KOPT-K1 (cell line): Measurements from ENCODE around the gene IL11.
"Not testable (repeated sequence)": the region's sequence is repeated elsewhere in the genome, so short reads cannot be mapped to it uniquely, and the experiment has no call there.

Experiments
- H3K27ac ChIP-seq: fragments of 200-600 bp; sonication (generic); 2 replicates; pipeline ENCODE4 v1.5.1; 2016; ENCODE audit warnings: antibody characterized with exemption, mild to moderate bottlenecking, low read depth, low read length; ENCODE audit not compliant: poor library complexity, severe bottlenecking
- H3K36me3 ChIP-seq: fragments of 200-600 bp; sonication (generic); 2 replicates; pipeline ENCODE4 v1.5.1; 2017; ENCODE audit warnings: antibody characterized with exemption, mild to moderate bottlenecking, low read length, moderate library complexity; ENCODE audit not compliant: insufficient read depth
- H3K9me3 ChIP-seq: fragments of 200-600 bp; sonication (generic); 2 replicates; pipeline ENCODE4 v1.5.1; 2017; ENCODE audit warnings: antibody characterized with exemption, low read length, mild to moderate bottlenecking; ENCODE audit not compliant: insufficient read depth, poor library complexity, severe bottlenecking

The IL11 gene

DNA sequence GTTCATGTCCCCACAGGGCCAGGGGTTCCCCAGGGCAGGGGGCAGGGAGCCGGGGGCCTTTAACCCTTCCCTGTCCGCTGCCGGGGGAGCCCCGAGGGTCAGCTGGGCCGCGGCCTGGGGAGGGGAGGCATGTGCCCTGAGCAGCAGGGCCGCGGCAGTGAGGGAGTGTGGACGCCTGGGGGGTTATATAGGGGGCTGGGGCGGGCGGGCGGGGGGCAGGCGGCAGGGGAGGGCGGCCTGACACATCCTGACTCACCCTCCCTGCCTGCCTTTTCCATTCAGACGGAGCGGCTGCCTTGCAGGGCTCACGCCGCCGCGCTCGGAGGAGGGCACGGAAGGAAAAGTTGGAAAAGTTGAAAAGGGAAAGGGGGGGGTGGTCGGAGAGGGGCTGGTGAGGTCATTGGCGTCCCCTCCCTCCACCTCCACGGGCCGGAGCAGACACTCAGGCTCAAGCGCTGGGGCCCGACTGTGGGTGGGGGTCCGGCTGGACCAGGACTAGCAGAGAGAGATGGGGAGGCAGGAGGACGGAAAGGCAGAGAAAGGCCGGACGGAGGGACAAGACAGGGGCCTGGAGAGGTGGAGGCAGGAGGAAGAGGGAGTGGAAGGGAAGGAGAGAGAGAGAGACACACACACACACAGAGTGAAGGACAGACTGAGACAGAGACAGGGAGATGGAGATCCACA, at the start of gene IL11:
Gene IL11 (minus strand): TSS at position 159 of the 684 bp plus-strand sequence. CDS start 153 bp downstream, at position 6.
- Histone ChIP-seq H3K9me3 (no peaks in the 10 kb centered on the region), H3K27ac (no peak within 1 kb of the TSS), H3K36me3 (no peaks in the 10 kb centered on the region)

DNA sequence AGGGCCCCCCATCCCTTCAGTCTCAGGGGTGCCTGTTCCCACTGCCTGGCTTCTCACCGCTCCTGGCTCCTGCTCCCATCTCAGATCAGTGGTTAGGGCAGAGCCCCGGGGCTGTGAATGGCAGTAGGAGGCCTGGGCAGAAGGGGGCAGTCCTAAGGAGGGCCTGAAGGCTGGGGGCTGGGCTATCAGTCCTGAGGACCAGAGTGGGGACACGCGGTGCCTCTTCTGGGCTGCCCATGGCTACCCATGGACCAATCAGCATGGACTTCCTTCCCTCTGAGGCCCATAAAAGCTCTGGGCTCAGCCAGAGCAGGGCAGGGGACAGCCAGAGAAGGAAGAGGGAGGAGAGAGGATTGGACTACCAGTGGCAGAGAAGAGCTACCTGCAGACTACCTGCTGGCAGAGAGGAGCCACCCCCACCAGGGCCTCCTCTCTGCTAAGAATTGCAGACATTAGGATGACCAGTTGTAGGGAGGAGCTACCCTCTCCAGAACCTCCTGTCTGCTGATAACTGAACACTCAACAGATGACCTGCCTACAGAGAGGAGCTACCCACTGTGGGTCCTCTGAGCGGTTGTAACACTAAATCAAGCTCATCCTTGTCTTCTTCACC, 49.5 kb upstream of the IL11 start:
- Histone ChIP-seq H3K9me3 (peaks cover 16% of the 10 kb centered on the region), H3K36me3 (no peaks in the 10 kb centered on the region), H3K27ac (no peak overlapping the region)

DNA sequence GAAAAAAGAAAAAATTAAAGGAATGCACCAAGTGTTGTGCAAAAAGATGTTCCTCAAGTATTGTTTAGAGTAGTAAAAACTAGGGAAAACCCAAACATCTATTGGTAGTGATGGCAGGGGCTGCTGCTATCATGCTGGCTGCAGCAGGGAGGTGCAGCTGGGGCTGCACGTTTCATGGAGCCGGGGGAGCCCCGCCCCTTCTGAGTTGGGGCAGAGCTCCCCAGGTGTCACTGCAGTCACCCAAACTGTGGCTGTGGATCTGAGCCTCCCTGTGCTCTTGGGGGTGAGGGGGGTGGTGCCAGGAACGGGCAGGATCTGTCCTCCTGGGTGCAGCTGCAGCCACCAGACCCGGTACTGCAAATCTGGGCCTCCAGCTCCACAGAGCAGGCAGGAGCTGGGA, 48.8 kb upstream of the IL11 start:
- H3K27ac ChIP-seq: no peak overlapping the region
- H3K9me3 ChIP-seq: peaks cover 16% of the 10 kb centered on the region
- H3K36me3 ChIP-seq: no peaks in the 10 kb centered on the region

DNA sequence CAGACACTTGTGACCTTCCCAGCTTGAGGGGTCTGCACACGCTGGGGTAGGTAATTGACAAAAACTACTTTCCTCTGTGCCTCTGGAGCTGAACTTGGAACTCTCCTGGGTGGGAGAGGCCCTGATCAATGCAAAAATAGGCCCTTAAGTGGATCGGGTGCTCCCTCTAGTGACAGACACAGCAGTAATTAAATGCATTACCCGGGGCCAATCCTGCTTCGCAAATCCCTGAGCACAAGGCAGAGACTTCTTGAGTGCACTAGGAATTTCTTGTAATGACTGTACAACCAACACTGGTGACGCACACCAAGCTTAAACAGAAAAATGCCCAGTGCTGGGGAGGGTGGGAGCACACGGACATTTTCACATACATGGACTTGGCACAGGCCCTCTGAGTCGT, 47.9 kb upstream of the IL11 start:
- Histone ChIP-seq H3K36me3 (no peaks in the 10 kb centered on the region), H3K9me3 (peaks cover 16% of the 10 kb centered on the region), H3K27ac (no peak overlapping the region)

DNA sequence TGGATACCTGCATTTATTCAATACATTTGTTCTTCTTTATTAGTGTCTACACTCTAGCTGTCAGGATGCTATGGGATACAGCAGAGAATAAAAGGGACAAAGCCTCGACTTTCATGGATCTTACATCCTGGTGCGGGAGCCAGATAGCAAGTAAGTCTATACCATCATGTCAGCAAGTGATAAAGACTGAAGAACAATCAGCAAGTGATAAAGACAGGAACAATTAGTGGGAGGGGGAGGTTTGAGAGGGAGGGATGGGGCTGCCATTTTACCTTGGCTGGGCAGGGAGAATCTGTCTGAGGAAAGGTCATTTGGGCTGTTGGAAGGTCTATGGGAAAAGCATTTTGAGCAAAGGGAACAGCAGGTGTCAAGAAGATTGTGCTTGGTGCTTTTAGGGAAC, 39.9 kb upstream of the IL11 start:
- no peaks in the 10 kb centered on the region for H3K9me3 ChIP-seq
- H3K36me3 ChIP-seq: peaks cover 17% of the 10 kb centered on the region
- no peak overlapping the region for H3K27ac ChIP-seq

DNA sequence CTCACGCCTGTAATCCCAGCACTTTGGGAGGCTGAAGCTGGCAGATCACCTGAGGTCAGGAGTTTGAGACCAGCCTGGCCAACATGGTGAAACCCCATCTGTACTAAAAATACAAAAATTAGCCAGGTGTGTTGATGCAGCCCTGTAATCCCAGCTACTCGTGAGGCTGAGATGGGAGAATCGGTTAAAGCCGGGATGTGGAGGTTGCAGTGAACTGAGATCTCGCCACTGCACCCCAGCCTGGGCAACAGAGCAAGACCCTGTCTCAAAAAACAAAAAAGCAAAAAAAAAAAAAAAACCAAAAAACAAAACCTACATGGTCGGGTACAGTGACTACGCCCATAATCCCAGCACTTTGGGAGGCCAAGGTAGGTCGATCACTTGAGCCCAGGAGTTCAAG, 38.9 kb upstream of the IL11 start:
- not testable (repeated sequence) for H3K9me3 ChIP-seq, H3K27ac ChIP-seq
- peaks cover 26% of the 10 kb centered on the region for H3K36me3 ChIP-seq

DNA sequence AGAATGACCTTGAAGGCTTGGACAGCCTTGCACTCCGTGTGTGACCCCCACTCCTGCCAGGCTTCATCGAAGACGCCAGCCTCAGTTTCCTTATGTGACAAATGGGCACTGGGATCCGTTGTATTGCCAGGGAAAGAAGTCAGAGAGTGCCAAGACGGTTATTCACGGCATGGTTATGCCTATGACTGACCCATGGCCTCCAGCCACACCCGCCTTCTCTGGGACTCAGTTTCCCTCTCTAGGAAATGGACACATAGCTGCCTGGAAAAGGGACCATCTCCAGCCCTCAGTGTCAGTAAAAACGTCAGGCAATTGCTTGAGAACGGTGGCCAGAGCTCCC, 38.2 kb upstream of the IL11 start:
- peak overlapping the region; percentile 95 for H3K27ac ChIP-seq

DNA sequence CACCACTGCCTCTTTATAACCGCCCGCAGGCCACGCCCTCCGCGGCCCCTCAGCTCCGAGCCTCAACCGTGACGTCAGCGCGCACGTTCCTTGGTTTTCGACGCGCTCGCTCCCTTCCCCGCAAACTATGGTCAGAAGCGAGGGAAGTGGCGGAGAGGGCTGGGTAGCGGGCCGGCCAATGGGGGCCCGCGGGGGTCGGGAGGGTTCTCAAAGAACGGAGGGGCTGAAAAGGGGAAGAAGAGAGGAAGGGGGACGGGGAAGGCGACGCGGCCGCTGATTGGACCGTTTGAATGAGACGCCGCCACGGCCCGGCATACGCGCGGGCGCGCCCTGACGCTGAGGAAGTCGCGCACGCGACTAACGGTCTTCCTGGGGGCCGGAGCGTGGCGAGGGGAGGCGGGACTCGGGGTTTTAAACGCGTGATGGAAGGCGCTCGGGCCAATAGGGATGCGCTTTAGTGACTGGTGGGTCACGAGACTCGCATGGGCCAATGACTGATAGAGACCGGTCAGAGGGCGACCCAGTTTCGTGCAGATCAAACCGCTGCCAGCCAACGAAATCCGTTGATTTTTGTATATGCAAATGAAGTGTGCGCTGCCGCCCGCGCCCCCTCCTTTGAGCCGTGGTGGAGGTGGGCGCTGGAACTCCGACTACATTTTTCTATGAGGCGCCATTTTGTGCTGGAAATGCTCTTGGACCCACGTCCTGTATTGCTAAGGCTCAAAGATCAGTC, 37.7 kb upstream of the IL11 start:
- no peaks in the 10 kb centered on the region for H3K9me3 ChIP-seq
- peaks cover 39% of the 10 kb centered on the region for H3K36me3 ChIP-seq
- peak overlapping the region; percentile 95 for H3K27ac ChIP-seq

More for the DNA sequence above, 38.2 kb upstream of the IL11 start:
- H3K36me3 ChIP-seq: peaks cover 33% of the 10 kb centered on the region
- H3K9me3 ChIP-seq: no peaks in the 10 kb centered on the region

DNA sequence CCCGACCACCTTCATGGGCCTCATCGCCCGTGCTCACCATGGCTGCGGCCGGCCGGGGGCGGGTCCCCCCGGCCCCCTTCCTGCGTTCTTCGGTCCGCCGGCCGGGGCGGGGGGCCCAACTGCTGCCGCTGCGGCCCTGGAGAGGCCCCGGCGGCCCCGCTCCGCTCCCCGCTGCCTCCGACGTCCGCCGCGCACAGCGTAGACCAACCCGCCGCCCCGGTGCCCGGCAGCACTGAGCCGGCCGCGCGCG, 37.2 kb upstream of the IL11 start, which contains the start of gene UBE2S:
Gene UBE2S (minus strand): TSS at position 239 of the 250 bp plus-strand sequence. CDS start 199 bp downstream, at position 40.
- H3K9me3 ChIP-seq: not testable (repeated sequence)
- Histone ChIP-seq H3K36me3 (peaks cover 44% of the 10 kb centered on the region), H3K27ac (peak within 1 kb of the TSS; percentile 95)

DNA sequence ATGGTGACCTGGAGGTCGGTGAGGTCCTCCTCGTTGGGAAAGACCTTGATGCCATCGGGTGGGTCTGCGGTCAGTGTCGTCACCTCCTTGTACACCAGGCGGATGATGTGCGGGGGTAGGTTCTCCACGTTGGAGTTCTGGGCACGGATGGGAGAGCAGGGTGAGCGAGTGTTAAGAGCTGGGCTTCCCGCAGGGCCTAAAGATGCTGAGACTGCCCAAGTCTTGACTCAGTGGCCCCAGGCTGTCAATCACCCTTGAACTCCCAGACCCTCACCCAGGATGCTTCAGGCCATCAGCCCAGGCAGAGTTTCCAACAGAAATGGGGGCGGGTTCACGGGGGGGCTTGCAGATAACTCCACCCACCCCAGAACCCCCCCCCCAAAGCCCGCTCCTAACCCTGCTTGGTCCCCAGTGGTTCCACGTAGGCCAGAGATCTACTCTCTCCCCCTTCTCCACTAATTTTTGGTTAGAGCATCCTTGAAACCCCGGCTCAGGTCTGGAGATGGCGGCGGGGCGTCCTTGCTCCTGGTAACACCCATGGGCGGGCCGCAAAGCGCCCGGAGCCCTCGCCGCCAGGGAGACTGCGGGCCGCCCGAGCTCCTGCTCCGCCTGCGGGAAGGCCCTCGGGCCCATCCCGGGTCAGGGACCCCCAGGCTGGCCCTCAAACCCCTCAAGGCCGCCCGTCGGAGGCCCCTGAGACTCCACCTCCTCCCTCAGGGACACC, 36.7 kb upstream of the IL11 start:
- H3K27ac ChIP-seq: peak overlapping the region; percentile 95
- H3K36me3 ChIP-seq: peaks cover 48% of the 10 kb centered on the region
- H3K9me3 ChIP-seq: no peaks in the 10 kb centered on the region

DNA sequence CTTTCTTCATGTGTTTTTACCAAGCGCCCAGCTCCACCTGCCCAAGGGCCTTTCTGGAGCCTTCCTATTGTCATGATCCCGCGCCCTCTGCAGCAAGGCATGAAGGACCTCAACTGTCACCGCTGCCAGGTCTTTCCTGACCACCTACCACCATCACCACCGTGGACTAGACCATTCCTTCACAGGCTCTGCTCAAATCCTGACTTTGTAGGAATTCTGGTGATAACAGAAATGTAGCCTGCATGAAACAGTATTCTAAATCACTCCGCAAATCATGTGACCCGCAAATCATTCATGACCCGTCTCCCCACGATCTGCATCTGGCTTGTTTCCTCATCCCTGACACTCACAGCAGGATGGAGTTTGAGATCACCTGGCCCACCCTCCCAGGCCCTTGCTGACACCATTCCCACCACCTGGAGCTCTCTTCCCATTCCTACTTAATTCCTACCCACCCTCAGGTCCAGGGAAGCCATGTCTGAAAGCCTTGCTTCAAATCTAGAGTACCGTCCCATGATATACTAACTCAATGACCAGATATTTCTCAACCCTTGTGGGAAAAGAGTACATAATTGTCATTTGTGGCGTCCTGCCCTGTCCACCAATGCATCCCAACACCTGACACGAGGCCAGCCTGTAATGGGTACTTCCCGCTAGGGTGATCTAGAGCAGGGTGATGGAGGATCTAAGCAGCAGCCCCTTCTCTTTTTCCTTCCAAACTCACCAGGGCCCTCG, 36.0 kb upstream of the IL11 start:
- Histone ChIP-seq H3K36me3 (peaks cover 55% of the 10 kb centered on the region), H3K27ac (peak overlapping the region; percentile 95), H3K9me3 (no peaks in the 10 kb centered on the region)

DNA sequence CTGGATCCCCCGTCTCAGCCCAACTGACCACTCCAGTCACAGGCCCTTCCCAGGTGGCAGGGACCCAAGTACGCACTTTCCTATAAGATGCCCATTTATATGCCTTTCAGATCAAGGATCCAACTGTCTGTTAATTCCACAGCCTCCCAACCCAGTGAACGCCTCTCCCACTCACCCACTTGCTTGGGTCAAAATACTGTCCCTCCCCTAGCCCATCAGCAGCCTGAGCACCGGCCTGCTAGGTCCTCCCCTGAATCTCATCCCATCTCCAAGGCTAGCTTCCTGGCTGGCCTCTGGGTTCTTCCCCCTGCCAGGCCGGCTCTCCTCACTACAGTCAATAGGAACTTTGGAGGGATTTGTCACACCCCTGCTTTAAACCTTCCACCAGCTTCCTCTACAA, 35.4 kb upstream of the IL11 start:
- Histone ChIP-seq H3K27ac (peak overlapping the region; percentile 95), H3K36me3 (peaks cover 61% of the 10 kb centered on the region), H3K9me3 (no peaks in the 10 kb centered on the region)

DNA sequence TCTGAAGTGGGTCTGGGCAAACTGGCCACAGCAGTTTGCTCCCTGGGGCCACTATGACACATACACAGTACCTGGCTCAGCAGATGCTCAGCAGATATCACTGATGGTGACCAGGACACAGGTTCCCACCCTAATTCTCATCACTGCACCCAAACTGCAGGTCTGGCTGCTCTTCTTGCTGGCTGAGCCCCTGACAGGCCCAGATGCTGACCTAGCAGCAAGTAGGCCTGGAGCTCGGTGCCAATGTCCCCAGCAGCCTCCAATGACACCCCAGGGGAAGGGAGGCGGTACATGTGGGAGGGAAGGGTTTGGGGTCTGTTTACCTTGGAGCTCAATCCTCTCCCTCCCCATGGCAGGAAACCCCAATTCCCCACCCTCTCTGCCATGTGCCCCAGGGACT, 32.2 kb upstream of the IL11 start:
- H3K9me3 ChIP-seq: no peaks in the 10 kb centered on the region
- H3K27ac ChIP-seq: no peak overlapping the region
- H3K36me3 ChIP-seq: peaks cover 68% of the 10 kb centered on the region

DNA sequence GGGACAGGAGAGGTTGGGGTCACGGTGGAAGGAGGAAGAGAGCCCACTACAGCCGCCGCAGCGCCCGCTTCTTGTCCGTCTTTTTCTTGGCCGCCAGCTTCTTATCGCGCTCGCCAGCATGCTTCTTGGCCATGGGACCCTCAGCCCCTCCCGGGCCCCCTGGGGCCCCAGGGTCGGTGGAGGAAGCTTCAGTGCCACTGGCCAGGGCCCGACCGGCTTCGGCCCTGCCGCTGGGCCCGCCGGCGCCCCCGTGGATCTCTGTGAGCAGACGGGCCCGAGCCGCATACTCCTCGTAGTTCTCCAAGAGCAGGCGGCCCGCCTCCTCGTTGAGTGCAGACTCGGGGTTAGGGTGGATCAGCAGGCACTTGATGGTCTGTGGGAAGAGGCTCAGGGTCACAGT, 31.1 kb upstream of the IL11 start:
- peaks cover 64% of the 10 kb centered on the region for H3K36me3 ChIP-seq
- not testable (repeated sequence) for H3K9me3 ChIP-seq, H3K27ac ChIP-seq
